Fibroblast of upper back skin (primary cell): ENCODE measurements around the gene SMIM36.
"Not testable (repeated sequence)": the region's sequence is repeated elsewhere in the genome, so short reads cannot be mapped to it uniquely, and the experiment has no call there.

Experiments used
- DNase-seq: peaks from one replicate; pipeline ENCODE4 v3.0.0-alpha.2; 2013

The SMIM36 gene

DNA sequence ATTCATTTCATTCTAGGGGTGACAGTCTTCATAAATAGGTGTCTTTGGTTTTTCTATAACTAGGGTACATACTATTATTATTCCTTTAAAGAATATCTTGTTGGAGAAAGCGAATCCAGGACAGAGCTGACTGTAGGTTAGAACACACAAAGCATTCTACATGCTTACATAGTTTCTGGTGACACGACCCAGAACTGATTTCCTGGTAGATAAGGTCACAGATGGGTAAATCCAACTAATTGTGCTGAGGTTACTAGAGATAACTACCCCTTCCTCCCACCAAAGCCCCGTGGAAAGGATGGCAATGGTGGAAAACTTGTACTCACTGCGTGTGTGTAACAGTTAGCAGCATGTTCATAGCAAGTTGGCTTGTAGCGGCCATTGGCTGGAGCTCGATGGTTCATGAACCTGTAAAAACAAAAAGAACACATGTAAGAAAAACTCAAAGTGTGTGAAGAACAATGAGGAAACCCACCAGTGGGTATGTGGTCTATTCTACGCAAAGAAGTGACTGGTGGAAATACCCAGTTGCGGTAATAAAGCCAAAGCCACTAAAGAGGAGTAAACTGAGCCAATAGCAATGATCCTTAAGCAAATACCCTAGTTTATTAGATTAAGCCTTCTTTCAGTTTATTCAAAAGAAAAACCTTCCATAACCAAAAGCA is 97.3 kb downstream of the SMIM36 start:
- no peak for DNase-seq

DNA sequence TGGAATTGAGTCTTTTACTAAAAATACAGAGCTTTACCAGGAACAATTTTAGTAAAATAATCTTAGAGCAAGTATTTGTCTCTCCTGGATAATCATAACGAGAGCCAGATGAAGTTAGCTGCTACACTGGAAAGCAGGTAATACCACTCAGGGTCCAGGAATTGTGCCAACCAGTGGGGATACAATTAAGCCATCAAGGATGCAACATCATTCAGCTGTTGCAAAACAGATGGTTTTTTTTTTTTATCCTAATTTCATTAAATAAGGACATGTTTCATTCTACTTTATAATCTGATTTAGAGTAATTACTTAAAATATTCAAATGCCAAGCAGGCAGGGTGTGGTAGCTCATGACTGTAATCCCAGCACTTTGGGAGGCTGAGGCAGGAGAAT is 99.8 kb downstream of the SMIM36 start:
- no peak for DNase-seq

DNA sequence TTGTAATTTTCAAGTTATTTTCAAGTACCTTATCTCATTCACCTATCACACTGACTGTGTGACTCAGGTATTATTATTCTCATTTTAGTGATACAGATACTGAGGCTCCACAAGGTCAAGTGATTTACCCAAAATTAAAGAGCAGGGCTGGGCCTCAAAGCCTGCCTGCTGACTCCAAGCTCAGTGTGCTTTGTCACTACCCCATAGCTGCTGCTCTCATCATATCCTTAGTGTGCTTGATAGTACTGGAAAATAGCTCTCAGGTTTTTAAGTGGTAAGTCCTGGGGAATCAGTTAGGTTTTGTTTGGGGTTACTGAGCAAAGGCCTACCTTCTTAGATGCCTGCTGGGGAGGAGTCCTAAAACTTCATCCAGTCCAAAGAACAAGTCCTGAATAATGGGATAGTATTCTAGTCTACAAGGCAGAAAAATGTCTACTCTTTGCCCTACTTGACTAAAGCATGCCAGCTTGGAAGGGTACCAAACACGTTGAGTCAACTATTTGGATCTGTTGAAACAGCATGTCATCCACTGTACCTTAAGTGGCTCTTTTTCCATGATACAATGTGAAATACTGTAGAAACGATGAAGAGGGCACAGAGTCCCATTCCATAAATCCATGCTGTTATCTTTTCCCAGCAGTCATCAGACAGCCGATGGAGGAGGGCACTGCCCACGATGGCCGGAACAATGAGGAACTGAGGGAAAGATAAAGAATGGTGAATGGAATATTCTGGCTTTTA is 100.4 kb downstream of the SMIM36 start:
- no peak for DNase-seq

DNA sequence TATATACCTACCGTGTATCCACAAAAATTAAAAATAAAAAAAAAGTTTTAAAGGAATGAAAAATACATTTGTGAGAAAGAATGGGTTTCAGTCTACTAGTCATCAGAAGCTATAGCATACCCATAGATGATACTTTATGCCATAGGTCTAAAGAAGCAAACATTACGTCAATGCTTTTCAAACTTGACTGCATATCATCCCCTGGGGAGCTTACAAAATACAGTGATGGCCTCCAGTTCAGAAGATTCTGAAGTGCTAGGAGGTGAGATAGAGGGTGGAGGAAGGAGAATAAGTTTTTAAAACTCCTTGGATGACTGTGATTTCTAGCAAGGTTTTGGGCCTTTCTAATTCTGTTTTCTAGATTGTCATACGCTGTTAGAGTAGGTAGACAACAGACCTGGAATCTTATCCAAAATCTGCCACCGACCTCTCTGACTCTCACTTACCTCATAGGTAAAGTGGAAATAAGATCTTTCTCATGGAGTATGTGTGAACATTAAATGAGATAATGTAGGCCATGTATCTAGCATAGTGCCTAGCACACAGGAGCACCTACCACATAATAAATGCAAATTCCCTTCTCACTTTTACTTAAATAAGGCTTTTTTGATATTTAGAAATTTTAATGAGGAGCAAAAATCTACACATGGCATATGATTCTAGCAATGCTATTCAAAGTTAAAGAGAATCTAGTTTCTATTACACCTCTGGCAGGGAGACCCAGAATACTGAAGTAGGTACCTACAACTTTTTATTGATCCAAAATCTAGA is 102.0 kb downstream of the SMIM36 start:
- no peak for DNase-seq

DNA sequence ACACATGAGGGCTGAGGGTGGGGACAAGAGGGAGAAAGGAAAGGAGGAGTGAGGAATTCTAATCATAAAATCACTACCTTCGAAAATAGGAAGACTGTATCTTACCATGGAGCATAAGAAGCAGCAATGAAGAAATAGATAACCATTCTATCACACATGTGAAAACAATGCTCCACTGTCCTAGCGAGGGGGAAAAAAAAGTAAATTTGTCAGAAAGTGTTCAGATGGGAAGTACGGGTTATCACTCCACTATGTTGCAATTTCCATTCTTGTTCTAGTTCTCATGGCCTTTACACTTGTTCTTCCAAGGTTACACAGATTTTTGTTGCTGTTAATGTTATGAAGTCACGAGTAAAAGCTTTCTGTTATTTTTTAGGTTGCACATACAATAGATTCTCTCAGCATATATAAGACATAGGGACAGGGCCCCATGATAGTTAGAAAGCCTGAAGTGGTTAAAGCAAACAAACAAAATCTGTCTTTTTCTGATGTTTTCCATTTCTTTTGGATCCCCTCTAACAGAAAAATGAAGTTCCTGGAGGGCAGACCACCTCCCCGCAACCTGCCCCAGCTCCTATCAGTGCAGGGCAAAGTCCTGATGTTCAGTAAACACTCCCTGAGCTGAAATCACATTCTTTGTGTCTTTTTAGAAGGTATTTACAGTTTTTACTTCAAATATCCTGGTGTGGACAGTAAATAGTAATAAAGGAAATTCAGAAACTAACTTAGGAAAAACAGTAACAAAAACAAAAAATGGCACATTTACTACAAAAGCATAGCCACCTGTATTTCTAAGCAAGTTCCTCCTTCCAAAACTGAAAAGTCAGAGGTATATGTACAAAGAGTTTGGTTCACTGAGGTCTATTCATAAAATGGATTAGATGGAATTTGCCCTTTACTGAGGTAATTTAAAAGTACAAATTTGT is 103.3 kb downstream of the SMIM36 start:
- no peak for DNase-seq

DNA sequence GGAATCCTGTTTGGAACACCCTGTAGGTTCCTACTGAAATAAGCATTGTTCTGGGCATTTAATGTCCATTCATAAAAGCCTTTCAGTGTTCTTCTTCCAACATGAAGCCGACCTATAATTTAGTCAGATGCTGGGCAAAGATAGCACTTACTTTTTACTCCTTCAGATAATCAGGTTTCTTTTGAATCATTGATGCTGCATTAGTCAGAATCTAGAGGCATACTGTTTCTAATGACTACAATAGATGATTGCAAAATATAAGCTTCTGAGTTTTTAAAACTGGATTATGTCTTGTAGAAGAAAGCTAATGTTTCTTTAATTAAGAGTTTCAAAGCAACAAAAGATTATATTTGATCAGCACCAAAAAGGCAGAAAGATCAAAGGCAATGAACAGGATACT is 105.7 kb downstream of the SMIM36 start:
- DNase-seq = no peak

DNA sequence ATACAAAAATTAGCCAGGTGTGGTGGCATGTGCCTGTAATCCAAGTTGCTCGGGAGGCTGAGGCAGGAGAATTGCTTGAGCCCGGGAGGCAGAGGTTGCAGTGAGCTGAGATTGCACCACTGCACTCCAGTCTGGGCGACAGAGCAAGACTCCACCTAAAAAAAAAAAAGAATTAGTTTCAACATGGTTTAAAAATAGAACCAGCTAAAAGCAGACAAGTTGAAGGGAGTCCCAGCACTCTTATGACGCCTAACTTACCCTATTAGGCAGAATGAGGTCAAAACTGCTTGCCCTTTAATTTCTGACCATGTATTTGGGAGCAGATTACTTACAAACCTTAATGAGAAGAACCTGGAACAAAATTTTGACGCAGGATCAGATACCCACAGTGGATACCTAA is 107.1 kb downstream of the SMIM36 start:
- DNase-seq = not testable (repeated sequence)

DNA sequence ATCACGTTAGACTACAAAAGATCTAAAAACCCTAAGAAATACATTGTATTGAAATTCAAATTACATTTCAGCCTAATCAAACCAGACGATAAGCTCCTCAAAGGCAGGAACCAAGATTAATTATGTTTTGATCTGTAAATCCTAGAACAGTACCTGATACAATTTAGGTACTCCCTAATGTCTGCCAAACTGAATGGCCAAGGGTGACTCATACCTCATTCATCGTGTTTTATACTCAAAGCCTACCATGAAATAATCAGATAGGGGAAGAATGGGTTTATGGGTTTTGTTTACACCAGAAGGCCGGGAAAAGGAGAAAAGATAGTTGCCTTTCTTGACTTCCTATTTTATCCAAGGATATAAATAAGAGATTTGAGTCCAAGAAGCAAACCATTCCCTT is 108.9 kb downstream of the SMIM36 start:
- DNase-seq = no peak
